CD4-positive, alpha-beta T cell treated with Interleukin-21 for 1 hour (primary cell): Measurements from ENCODE around the gene LPIN3.

Experiments used
- DNase-seq: peaks from one replicate; pipeline ENCODE4 v3.0.0-alpha.2; 2020

LPIN3 gene

DNA sequence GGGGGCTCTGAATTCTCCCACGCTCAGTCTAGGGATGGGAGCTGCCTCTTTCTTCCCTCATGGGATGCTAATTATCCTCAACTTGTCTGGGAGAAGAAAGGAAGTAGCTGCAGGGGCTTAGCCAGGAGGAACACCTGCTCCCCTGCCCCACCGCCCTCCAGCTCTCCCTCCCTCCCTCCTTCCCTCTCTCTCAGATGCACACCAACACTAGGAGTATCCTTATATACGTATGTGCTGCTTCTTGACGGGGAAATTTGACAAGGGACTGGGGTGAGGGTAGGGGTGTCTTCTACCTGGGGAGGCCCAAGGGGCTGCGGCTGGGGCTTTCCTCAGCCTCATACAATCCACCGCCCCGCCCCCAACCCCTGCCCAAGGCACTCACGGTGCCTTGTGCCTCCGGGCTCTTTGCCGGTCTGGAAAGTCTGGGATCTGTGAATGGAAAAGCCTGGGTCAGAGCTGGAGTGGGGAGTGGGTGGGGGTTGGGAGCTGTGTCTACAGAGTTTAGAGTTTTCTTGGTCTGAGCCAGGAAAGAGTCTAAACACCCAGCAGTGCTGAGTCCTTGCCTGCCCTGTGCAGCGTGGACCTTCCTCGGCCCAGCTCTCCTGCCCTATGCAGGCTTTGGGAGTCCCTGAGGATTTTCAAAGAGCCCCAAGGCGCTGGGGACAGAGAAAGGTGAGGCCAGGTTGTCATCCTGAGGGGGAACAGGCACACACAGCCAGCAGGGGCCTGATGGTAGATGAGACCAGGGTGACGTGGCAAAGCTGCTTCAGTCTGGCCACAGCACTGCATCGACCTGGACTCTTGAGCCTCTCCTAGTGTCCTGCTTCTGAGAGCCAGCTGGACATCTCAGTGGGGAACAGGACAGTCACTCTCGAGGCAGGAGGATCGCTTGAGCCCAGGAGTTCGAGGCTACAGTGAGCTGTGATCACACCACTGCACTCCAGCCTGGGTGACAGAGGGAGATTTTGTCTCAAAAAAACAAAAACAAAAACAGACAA is 55.3 kb downstream of the LPIN3 start:
- no peak for DNase-seq

DNA sequence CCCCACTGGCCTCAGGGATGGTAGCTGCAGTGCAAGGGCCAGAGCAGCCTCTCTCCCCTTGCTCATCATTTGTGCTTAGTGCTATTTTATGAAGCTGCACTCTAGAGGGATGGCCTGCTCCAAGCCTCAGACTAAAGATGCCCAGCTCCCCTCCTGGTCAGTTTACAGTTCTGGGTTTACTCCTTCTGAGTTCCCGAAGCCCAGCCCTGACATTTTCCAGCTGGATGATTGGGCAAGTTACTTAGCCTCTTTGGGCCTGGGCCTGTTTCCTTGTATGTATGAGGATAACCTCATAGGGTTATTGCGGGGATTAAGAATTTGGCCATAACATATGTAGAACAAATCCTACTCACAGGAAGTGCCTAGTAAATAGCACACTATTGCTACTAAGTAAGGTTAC is 57.8 kb downstream of the LPIN3 start:
- DNase-seq = no peak

- no peak for DNase-seq
Observed at GRCh38 chr20:41403604-41404003, 63.0 kb downstream of the LPIN3 start.

DNA sequence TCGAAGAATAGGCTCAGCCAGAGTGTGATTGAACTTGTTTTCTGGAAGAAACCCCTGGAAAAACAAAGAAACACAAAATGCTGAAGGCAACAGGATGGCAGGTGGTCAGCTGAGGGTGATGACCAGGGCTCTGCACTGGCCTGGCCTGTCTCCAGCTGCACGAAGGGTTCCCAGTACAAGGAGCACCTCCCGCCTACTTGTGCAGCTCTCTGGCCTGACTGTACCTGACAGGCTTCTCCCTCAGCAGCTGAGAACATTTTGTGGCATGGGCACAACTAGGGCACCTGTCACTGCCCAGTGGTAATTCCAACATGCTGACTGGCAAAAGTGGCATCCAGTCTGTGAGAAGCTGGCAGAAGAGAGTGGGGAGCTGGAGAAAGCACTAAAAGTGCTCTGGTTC is 64.8 kb downstream of the LPIN3 start:
- DNase-seq = no peak

DNA sequence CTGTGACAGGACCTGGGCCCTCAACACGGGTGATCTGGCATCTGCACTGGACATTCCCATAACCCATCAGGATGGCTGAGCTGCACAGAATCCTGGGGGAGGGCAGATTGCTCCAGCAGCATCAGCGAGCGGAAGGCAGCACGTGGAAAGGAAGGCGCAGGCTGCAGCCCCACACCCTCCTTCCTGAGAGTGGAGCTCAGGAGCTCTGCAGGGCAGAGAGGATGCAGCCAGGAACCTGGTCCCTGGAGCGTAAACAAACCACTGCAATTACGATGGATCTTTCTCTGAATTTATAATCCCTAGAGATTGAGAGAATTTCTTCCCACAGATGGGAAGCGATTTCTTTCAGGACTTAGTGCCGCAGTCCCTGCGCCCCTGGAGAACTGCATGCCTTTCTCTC is 65.7 kb downstream of the LPIN3 start:
- DNase-seq = no peak

DNA sequence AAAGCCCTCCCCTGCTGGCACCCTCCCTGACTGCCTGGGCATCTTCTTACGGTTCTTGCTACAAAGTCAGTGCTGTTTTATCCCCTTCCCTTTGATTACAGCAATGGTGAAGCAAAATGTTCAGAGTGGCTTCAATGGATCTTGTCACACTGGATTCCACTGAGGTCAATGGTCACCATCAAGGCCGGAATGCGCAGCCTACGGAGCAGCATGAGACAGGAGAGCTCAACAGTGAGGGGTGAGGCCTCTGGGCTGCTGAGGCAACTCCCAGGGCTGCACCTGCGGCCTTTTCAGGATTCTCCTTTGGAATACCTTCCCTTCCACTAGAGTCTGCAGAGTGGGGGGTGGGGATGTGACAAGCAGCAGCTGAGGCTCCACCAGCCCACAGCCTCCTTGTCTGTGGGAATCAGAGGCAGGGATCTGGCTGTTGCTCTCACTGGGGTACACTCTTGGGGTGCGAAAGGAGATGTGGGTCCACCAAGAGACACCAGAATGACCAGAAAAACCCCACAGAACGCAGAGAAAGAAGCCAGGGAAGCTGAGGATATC is 66.3 kb downstream of the LPIN3 start:
- no peak for DNase-seq

DNA sequence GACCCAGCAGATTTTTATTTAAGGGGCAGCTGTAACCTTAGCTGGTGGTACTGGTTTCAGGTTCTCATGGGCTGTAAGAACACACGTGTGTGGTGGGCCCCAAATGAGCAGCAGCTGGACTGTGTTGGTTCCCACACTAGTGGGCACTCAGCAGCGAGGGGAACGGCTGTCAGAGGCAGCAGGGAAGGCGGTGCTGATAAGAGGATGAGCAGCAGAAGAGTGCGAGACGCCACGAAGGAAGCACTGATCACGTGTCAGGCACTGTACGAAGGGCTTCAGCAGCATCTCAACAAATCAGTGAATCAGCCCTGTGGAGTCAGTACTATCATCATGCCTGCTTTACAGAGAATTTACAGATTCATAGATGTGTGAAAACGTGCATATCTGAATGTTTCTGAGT is 67.0 kb downstream of the LPIN3 start:
- DNase-seq = no peak

DNA sequence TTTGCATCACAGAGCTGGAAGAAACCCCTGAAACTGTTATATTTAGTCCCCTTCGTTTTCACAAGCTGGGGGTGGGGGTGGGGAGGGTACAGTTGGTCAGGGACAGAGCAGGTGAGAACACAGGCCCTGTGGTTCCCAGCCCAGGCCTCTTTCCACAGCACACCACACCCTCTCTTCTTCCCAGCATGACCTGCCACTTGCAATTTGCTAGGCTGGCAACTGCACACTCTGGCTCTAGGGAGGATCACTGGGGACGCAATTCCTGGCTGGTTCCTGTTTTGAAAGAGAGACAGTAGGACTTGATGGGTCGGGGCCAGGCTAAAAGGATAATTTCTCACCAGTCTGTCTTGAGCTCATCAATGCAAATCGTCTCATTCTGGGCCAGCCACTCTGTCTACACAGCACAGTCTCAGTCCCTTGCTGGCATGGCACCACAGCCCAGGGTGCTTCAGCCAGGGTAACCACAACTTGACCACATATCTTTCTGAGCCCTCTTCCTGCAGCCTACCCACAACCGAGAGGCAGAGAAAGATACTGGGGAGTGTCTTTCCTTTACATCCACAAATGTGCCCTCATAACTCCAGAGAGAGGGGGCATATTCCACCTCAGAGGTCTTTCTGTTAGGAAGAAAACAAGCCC is 67.7 kb downstream of the LPIN3 start:
- DNase-seq = no peak

- no peak for DNase-seq
Observed at GRCh38 chr20:41408986-41409385, 68.4 kb downstream of the LPIN3 start.
